ENCODE measurements around the gene CD83. TPM values are rescaled to one million over a fixed set of nuclear protein-coding genes. Genes with fewer than 3 reads are reported as not detected.

CD83 gene
- total RNA-seq, 1 experiment from 2014 or later = 6.5 TPM

- intact Hi-C loops (cut with micrococcal nuclease; ENCODE audit: unreplicated experiment) = no loop called here
- H3K4me1 Mint-ChIP-seq (ENCODE audit: low read depth, unreplicated experiment) = no peaks in the 10 kb centered on the region
- DNase-seq = no peak
- no peak for TF ChIP-seq CTCF (IDR thresholded peaks at IDR 0.05; ENCODE audit: unreplicated experiment)
- H3K27ac Mint-ChIP-seq (ENCODE audit: unreplicated experiment) = no peak overlapping the region
- no TSS peak for BruUV-seq (replicated peaks)
- H3K36me3 Mint-ChIP-seq (ENCODE audit: insufficient read depth, unreplicated experiment) = no peaks in the 10 kb centered on the region
- H3K4me3 Mint-ChIP-seq (ENCODE audit: low read depth, unreplicated experiment) = no peak overlapping the region
- no peaks in the 10 kb centered on the region for H3K27me3 Mint-ChIP-seq (ENCODE audit: unreplicated experiment)
- no peaks in the 10 kb centered on the region for H3K9me3 Mint-ChIP-seq (ENCODE audit: low read depth, unreplicated experiment)
- CTCF ChIA-PET = interaction anchor here (1.2 kb wide), 1 partner anchor 10 kb away, joined by 3 read pairs; no protein-coding TSS in a partner anchor
Measured at GRCh38 chr6:14077193-14077867, 40.2 kb upstream of the CD83 start.

DNA sequence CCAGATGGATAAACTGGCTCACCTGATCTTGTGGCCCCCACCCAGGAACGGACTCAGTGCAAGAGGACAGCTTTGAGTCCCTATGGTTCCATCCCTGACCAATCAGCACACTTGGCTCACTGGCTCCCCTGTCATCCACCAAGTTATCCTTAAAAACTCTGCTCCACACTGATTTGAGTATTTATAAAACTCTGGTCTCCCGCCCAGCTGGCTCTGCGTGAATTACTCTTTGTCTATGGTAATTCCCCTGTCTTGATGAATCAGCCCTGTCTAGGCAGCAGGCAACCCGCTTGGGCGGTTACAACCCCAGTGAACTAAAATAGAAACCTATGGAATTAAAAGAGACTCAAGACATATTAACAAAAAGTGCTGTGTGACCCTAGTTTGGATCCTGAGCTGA, 38.1 kb upstream of the CD83 start:
- Mint-ChIP-seq H3K4me3 (ENCODE audit: low read depth, unreplicated experiment) (no peak overlapping the region), H3K27me3 (ENCODE audit: unreplicated experiment) (no peaks in the 10 kb centered on the region), H3K27ac (ENCODE audit: unreplicated experiment) (no peak overlapping the region), H3K9me3 (ENCODE audit: low read depth, unreplicated experiment) (no peaks in the 10 kb centered on the region), H3K36me3 (ENCODE audit: insufficient read depth, unreplicated experiment) (no peaks in the 10 kb centered on the region), H3K4me1 (ENCODE audit: low read depth, unreplicated experiment) (no peaks in the 10 kb centered on the region)
- intact Hi-C loops (cut with micrococcal nuclease; ENCODE audit: unreplicated experiment) = no loop called here
- no TSS peak for BruUV-seq (replicated peaks)
- peak; percentile 18 for DNase-seq
- CTCF ChIA-PET = interaction anchor here (0.7 kb wide), 1 partner anchor 1147 kb away, joined by 3 read pairs; no protein-coding TSS in a partner anchor
- no peak for TF ChIP-seq CTCF (IDR thresholded peaks at IDR 0.05; ENCODE audit: unreplicated experiment)

GRCh38 chr6:14079971-14080370, 37.6 kb upstream of the CD83 start:
- TF ChIP-seq CTCF (IDR thresholded peaks at IDR 0.05; ENCODE audit: unreplicated experiment) = no peak
- intact Hi-C loops (cut with micrococcal nuclease; ENCODE audit: unreplicated experiment) = no loop called here
- CTCF ChIA-PET = interaction anchor here (0.7 kb wide), 1 partner anchor 1146 kb away, joined by 3 read pairs; no protein-coding TSS in a partner anchor
- H3K4me1 Mint-ChIP-seq (ENCODE audit: low read depth, unreplicated experiment) = no peaks in the 10 kb centered on the region
- DNase-seq = no peak
- H3K36me3 Mint-ChIP-seq (ENCODE audit: insufficient read depth, unreplicated experiment) = no peaks in the 10 kb centered on the region
- no peak overlapping the region for H3K4me3 Mint-ChIP-seq (ENCODE audit: low read depth, unreplicated experiment)
- H3K9me3 Mint-ChIP-seq (ENCODE audit: low read depth, unreplicated experiment) = no peaks in the 10 kb centered on the region
- no TSS peak for BruUV-seq (replicated peaks)
- no peaks in the 10 kb centered on the region for H3K27me3 Mint-ChIP-seq (ENCODE audit: unreplicated experiment)
- H3K27ac Mint-ChIP-seq (ENCODE audit: unreplicated experiment) = no peak overlapping the region

DNA sequence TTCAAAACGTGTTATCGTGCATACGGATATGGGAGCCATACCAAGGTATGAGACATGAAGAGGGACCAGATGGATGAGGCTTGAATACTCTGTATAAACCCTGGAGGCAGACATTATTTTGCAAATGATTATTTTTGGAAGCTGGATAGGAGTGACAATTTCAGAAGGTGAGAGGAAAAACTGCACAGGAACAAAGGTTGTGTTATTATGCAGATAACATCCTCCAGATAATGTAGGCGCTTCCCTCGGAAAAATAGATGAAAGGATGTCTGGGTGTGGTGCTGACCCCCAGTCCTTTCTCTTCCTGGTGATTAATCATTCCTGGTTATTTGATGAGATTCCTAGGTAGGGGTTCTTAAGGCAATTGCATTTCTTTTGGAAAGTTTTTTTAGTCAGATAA, 36.4 kb upstream of the CD83 start:
- H3K4me1 Mint-ChIP-seq (ENCODE audit: low read depth, unreplicated experiment) = no peaks in the 10 kb centered on the region
- TF ChIP-seq CTCF (IDR thresholded peaks at IDR 0.05; ENCODE audit: unreplicated experiment) = no peak
- no peaks in the 10 kb centered on the region for H3K9me3 Mint-ChIP-seq (ENCODE audit: low read depth, unreplicated experiment)
- no peaks in the 10 kb centered on the region for H3K27me3 Mint-ChIP-seq (ENCODE audit: unreplicated experiment)
- H3K4me3 Mint-ChIP-seq (ENCODE audit: low read depth, unreplicated experiment) = no peak overlapping the region
- H3K36me3 Mint-ChIP-seq (ENCODE audit: insufficient read depth, unreplicated experiment) = no peaks in the 10 kb centered on the region
- intact Hi-C loops (cut with micrococcal nuclease; ENCODE audit: unreplicated experiment) = no loop called here
- BruUV-seq (replicated peaks) = no TSS peak
- no peak for DNase-seq
- CTCF ChIA-PET = no interaction called here
- H3K27ac Mint-ChIP-seq (ENCODE audit: unreplicated experiment) = no peak overlapping the region
